ENCODE measurements around the gene LRMDA. TPM values are rescaled to one million over a fixed set of nuclear protein-coding genes. Genes with fewer than 3 reads are reported as not detected.

The LRMDA gene
- total RNA-seq, 3 donors from 2014 or later, result not detected

DNA sequence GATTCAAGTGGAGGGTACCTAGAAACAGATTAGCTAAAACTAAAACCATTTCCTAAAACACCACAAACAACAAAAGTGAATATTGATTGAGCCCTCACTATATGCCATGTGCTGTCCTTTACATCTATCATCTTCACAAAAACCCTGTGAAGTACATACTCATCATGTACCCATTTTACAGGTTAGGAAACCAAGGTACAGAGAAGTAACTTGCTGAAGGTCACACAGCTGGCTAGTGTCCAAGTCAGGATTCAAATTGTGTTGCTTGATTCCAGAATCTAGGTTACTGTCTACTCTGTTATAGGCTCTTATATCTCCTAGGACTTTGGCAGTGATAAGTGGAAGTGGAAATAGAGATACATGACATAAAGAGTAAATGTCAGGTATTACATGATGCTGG lies 463.8 kb downstream of the LRMDA start:
- H3K27me3 Mint-ChIP-seq (ENCODE audit: low read depth), result no peaks in the 10 kb centered on the region
- H3K4me1 Mint-ChIP-seq (ENCODE audit: low read depth), result no peaks in the 10 kb centered on the region
- ATAC-seq (no peak), DNase-seq (no peak)
- no peak overlapping the region for H3K4me3 Mint-ChIP-seq
- H3K36me3 Mint-ChIP-seq (ENCODE audit: insufficient read depth), result no peaks in the 10 kb centered on the region
- no peaks in the 10 kb centered on the region for H3K9me3 Mint-ChIP-seq

GRCh38 chr10:75899816-75900390 lies 468.5 kb downstream of the LRMDA start:
- Mint-ChIP-seq H3K4me1 (ENCODE audit: low read depth) (no peaks in the 10 kb centered on the region), H3K36me3 (ENCODE audit: insufficient read depth) (no peaks in the 10 kb centered on the region), H3K9me3 (no peaks in the 10 kb centered on the region), H3K4me3 (no peak overlapping the region), H3K27me3 (ENCODE audit: low read depth) (peaks cover 2% of the 10 kb centered on the region)
- ATAC-seq (no peak), DNase-seq (no peak)

DNA sequence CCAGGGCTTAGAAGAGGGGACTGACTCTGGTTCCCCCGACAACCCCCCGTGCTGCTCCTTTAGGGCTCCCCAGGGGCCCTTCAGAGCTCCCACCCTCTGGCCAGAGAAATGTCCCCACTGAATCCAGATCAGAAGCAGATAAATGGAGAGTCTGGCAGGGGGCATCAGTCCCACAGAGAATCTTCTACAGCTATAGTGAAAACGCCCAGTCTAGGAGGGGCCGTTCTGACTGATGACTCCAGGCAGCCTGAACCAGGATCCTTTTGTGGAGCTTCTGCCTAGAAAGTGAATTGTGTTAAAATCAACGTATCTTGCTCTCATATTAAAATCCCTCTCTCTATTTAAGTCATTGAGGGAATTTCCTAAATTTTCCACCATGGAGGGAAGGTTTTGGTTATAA lies 471.4 kb downstream of the LRMDA start:
- no peak for DNase-seq
- Mint-ChIP-seq H3K4me1 (ENCODE audit: low read depth) (no peaks in the 10 kb centered on the region), H3K9me3 (no peaks in the 10 kb centered on the region), H3K4me3 (no peak overlapping the region), H3K36me3 (ENCODE audit: insufficient read depth) (no peaks in the 10 kb centered on the region), H3K27me3 (ENCODE audit: low read depth) (peaks cover 7% of the 10 kb centered on the region)
- no peak for ATAC-seq

GRCh38 chr10:75904499-75905283 lies 473.3 kb downstream of the LRMDA start:
- DNase-seq, result no peak
- Mint-ChIP-seq H3K36me3 (ENCODE audit: insufficient read depth) (no peaks in the 10 kb centered on the region), H3K4me1 (ENCODE audit: low read depth) (no peaks in the 10 kb centered on the region), H3K27me3 (ENCODE audit: low read depth) (peaks cover 7% of the 10 kb centered on the region), H3K4me3 (no peak overlapping the region), H3K9me3 (no peaks in the 10 kb centered on the region)
- ATAC-seq, result no peak

DNA sequence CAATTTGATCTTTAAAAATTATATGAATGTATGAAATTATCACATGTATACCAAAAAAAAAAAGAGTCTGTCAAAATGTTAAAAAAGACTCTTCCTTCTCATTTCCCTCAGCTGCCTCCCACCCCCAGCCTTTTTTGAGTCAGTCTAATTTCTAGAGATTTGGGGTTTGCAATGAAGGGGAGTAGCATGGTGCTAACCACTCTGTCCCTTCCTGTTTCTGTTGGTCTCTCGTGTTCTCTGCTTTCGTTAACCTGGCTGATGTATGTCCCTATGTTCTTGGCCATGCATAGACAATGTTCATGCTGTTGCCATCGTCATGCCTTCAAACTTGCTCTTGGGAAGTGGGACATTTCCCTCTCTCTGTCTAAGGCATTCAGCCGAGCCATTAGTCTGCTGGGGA lies 474.1 kb downstream of the LRMDA start:
- no peak overlapping the region for H3K4me3 Mint-ChIP-seq
- no peaks in the 10 kb centered on the region for H3K9me3 Mint-ChIP-seq
- no peaks in the 10 kb centered on the region for H3K36me3 Mint-ChIP-seq (ENCODE audit: insufficient read depth)

DNA sequence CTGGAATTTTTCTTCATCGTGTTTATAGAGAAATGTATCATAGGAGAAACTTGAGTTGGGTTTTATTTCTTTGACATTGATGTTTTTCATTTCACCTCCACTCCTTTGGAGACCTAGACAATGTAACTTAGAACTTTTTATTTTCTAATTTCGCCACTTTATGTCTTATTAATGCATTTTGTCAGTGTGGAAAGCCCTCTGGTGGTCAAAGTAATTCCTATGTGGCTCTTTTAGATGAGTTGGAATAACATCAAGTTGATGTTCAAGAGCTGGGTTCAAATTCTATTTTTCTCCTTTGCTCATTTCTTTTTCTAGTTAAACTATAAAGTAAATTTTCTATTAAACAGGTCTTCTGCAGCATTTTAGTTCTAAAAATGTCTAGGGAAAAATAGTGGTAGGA lies 478.6 kb downstream of the LRMDA start:
- peaks cover 5% of the 10 kb centered on the region for H3K27me3 Mint-ChIP-seq (ENCODE audit: low read depth)
- DNase-seq, result no peak
- no peaks in the 10 kb centered on the region for H3K4me1 Mint-ChIP-seq (ENCODE audit: low read depth)
- no peak overlapping the region for H3K4me3 Mint-ChIP-seq
- ATAC-seq, result no peak
- H3K9me3 Mint-ChIP-seq, result no peaks in the 10 kb centered on the region
- H3K36me3 Mint-ChIP-seq (ENCODE audit: insufficient read depth), result no peaks in the 10 kb centered on the region

More for the DNA sequence above, 474.1 kb downstream of the LRMDA start:
- Mint-ChIP-seq H3K4me1 (ENCODE audit: low read depth) (no peaks in the 10 kb centered on the region), H3K27me3 (ENCODE audit: low read depth) (peaks cover 7% of the 10 kb centered on the region)
- DNase-seq (no peak), ATAC-seq (no peak)

DNA sequence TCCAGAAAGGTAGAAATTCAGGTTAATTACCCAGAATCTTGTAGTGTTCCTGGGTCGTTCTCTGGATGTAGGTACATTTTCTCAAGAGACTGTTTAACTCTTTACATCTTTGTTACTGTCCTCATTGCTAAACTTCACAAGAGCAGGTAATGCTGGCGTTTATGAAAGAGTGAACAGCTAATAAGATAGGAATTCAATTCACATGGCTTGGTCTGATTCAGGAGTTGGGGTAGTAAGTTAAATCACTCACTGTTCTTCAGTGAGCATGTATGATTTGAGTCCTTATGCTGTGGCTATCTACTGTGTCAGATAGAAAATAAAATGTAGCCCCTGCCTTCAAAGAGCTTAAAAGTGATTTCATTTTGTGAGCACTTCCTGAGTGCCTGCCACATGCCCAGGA lies 480.0 kb downstream of the LRMDA start:
- ATAC-seq (no peak), DNase-seq (no peak)
- no peaks in the 10 kb centered on the region for H3K9me3 Mint-ChIP-seq
- H3K4me3 Mint-ChIP-seq, result no peak overlapping the region
- H3K4me1 Mint-ChIP-seq (ENCODE audit: low read depth), result no peaks in the 10 kb centered on the region
- H3K36me3 Mint-ChIP-seq (ENCODE audit: insufficient read depth), result no peaks in the 10 kb centered on the region
- no peaks in the 10 kb centered on the region for H3K27me3 Mint-ChIP-seq (ENCODE audit: low read depth)

DNA sequence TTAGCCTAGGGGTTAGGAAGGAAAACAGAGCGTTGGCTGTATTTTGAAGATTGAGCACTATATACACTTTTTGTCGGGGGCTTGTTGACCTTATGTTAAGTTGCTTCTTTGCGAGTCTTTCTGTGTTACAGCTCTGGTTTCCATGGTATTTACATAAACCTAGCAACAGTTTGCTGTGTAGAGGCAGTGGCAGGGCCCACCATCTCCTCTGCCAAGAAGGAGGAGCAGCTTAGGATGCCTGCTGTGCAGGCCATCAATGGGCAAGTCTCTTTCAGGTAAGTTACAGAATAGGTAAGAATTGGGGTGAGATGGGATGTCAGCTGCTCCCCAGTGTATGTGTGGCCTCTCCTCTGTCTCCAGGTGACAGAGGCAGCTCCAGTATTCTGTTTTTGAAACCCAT lies 485.5 kb downstream of the LRMDA start:
- no peaks in the 10 kb centered on the region for H3K27me3 Mint-ChIP-seq (ENCODE audit: low read depth)
- no peaks in the 10 kb centered on the region for H3K4me1 Mint-ChIP-seq (ENCODE audit: low read depth)
- DNase-seq (no peak), ATAC-seq (no peak)
- no peaks in the 10 kb centered on the region for H3K9me3 Mint-ChIP-seq
- no peak overlapping the region for H3K4me3 Mint-ChIP-seq
- no peaks in the 10 kb centered on the region for H3K36me3 Mint-ChIP-seq (ENCODE audit: insufficient read depth)

- ATAC-seq (no peak), DNase-seq (no peak)
- Mint-ChIP-seq H3K4me3 (no peak overlapping the region), H3K27me3 (ENCODE audit: low read depth) (peaks cover 3% of the 10 kb centered on the region), H3K4me1 (ENCODE audit: low read depth) (no peaks in the 10 kb centered on the region), H3K36me3 (ENCODE audit: insufficient read depth) (no peaks in the 10 kb centered on the region), H3K9me3 (no peaks in the 10 kb centered on the region)
These were observed 488.5 kb downstream of the LRMDA start for GRCh38 chr10:75919913-75920312.

- no peaks in the 10 kb centered on the region for H3K36me3 Mint-ChIP-seq (ENCODE audit: insufficient read depth)
- DNase-seq, result no peak
- peaks cover 6% of the 10 kb centered on the region for H3K27me3 Mint-ChIP-seq (ENCODE audit: low read depth)
These were observed 491.0 kb downstream of the LRMDA start for GRCh38 chr10:75922435-75922834.

DNA sequence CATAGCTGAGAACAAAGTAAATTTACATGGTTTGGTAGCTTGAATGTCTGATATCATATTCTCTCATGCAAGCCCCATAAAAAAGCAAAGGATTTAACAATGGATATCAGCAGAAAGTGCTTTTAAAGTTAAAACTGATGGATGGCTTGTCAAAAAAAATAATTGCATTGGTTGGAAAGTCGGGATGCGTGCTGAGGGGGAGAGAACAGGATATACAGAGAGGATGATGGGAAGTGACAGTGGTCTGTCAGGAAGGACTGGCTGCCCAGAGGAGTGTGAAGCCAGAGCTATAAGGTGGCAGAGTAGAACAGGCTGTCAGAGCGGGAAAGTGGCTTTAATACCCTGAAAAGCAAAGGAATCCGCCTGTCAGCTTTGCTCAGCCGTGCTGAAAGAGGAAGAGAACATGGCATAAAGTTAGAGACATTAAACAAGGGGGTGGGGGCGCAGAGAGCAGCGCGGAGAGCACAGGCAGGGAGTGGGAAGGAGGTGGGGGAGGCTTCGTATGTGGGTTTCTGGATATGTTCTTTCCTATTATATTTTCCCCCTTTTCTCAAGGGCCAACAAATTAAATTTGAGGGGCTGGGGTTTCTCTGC lies 493.0 kb downstream of the LRMDA start:
- Mint-ChIP-seq H3K4me1 (ENCODE audit: low read depth) (no peaks in the 10 kb centered on the region), H3K36me3 (ENCODE audit: insufficient read depth) (no peaks in the 10 kb centered on the region), H3K4me3 (no peak overlapping the region), H3K9me3 (no peaks in the 10 kb centered on the region), H3K27me3 (ENCODE audit: low read depth) (peaks cover 6% of the 10 kb centered on the region)
- ATAC-seq (no peak), DNase-seq (no peak)

More at GRCh38 chr10:75922435-75922834, 491.0 kb downstream of the LRMDA start:
- ATAC-seq, result no peak
- H3K4me1 Mint-ChIP-seq (ENCODE audit: low read depth), result no peaks in the 10 kb centered on the region
- no peaks in the 10 kb centered on the region for H3K9me3 Mint-ChIP-seq
- no peak overlapping the region for H3K4me3 Mint-ChIP-seq

DNA sequence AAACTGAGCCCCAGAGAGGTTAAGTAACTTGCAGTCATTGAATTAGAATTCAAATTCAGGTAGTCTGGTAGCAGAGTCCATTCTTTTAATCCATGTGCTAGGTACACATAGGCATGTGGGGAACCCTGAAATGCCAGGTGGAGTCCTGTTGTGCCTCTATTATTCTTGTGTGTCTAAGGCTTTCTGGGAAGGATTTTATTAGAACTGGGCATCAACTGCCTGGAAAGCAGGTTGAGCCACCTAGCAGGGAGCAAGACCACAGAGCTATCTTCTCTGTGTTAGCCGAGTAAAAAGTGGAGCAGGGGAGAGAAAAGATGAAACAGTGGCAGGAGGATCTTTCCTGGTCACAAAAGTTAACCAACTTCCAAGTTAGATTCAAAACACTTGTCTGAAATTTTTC lies 494.6 kb downstream of the LRMDA start:
- no peak for DNase-seq
- Mint-ChIP-seq H3K27me3 (ENCODE audit: low read depth) (peaks cover 6% of the 10 kb centered on the region), H3K4me3 (no peak overlapping the region), H3K4me1 (ENCODE audit: low read depth) (no peaks in the 10 kb centered on the region), H3K9me3 (no peaks in the 10 kb centered on the region), H3K36me3 (ENCODE audit: insufficient read depth) (no peaks in the 10 kb centered on the region)
- no peak for ATAC-seq

DNA sequence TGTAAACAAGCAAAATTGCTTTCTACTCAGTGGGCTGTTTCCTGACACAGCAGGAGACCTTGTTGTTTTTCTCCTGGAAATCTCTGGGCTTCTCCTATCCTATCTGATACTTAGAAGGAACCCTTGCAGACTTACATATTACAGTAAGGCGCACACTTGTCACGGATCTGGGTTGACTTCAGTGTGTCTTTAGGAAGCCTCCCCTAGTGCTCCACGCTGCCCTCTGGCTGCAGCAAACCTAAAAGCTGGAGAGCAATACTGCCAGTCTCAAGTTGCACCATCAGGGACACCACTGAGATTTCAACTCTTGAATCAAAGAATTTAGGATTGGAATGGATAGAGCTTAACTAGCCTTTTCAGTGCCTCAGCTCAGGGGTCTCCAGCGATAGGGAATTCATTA lies 495.3 kb downstream of the LRMDA start:
- no peak for ATAC-seq
- Mint-ChIP-seq H3K4me1 (ENCODE audit: low read depth) (no peaks in the 10 kb centered on the region), H3K9me3 (no peaks in the 10 kb centered on the region), H3K27me3 (ENCODE audit: low read depth) (peaks cover 6% of the 10 kb centered on the region), H3K4me3 (no peak overlapping the region), H3K36me3 (ENCODE audit: insufficient read depth) (no peaks in the 10 kb centered on the region)
- DNase-seq, result no peak

- DNase-seq, result no peak
- peaks cover 8% of the 10 kb centered on the region for H3K27me3 Mint-ChIP-seq (ENCODE audit: low read depth)
- H3K4me1 Mint-ChIP-seq (ENCODE audit: low read depth), result no peaks in the 10 kb centered on the region
- H3K9me3 Mint-ChIP-seq, result no peaks in the 10 kb centered on the region
- no peak overlapping the region for H3K4me3 Mint-ChIP-seq
- ATAC-seq, result no peak
- H3K36me3 Mint-ChIP-seq (ENCODE audit: insufficient read depth), result no peaks in the 10 kb centered on the region
These were observed 496.8 kb downstream of the LRMDA start for GRCh38 chr10:75928231-75928630.

GRCh38 chr10:75929630-75930161 lies 498.3 kb downstream of the LRMDA start:
- Mint-ChIP-seq H3K36me3 (ENCODE audit: insufficient read depth) (no peaks in the 10 kb centered on the region), H3K27me3 (ENCODE audit: low read depth) (peaks cover 7% of the 10 kb centered on the region), H3K9me3 (no peaks in the 10 kb centered on the region), H3K4me1 (ENCODE audit: low read depth) (no peaks in the 10 kb centered on the region), H3K4me3 (no peak overlapping the region)
- DNase-seq (no peak), ATAC-seq (no peak)

Data from activated T-cell treated with anti-CD3 and anti-CD28 coated beads, Interleukin-2, amount 50 U/mL, for 4 hours (primary cell).